ENCODE data around the gene RUSC2. TPM values are rescaled to one million over a fixed set of nuclear protein-coding genes. Genes with fewer than 3 reads are reported as not detected.

The RUSC2 gene
- total and polyA plus RNA-seq, 2 of the 13 experiments (the other 11 are each of a cell fraction or from before 2014, with no cell fraction given) = 2.8 to 3.3 TPM

DNA sequence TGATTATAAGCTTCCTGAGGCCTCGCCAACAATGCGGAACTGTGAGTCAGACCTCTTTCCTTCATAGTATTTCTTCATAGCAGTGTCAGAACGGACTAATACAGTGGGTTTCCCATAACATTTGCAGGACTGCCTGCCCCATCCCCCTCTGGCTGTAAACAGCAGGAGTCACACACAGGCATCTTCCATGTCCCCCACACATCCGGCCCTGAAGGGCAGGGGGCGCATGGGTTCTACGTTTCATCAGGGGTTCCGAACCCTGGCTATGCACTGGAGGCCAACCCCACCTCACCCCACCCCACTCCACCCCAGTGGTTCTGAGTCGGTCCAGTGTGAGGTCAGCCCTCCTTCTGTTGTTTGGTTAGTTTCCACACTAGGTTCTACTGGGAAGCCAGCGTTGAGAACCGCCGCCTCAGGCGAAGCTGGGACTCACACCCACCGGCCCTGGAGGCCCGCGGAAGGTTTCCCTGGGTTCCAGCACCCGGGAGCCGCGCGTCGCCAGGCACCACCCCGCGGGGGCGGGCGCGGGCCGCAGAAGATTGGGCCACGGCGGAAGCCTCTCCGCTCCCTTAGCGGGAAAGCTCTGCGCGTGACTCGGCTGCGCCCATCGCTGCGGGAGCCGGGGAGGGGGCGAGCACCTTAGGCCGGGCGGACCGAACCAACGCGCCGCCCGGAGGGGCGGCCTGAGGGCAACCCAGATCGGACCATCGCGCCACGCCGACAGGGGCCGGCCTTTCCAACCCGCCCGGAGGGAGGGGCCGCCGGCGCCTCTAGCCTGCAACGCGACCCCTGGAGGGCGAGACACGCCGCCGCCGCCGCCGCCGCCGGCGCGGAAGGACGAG is at the start of gene RUSC2 (continued):
- TF ChIP-seq ZZZ3 (CRISPR knock-in tag; IDR thresholded peaks at IDR 0.05; ENCODE audit: borderline replicate concordance) = 0 out of 2 replicates have a peak, but pooled peaks have one; percentile 44
- TF ChIP-seq ZMYM3 (CRISPR knock-in tag; IDR thresholded peaks at IDR 0.05) = no peak; the same call in 1 of the 2 replicates
- 0 out of 2 replicates have a peak, but pooled peaks have one; percentile 21 for TF ChIP-seq SAFB2 (CRISPR knock-in tag; IDR thresholded peaks at IDR 0.05; ENCODE audit: borderline replicate concordance, low read depth)
- peak; percentile 77; the same call in 1 of the 2 replicates for TF ChIP-seq ZNF749 (CRISPR knock-in tag; IDR thresholded peaks at IDR 0.05; ENCODE audit: borderline replicate concordance)
- peak; percentile 84 for TF ChIP-seq ZFY (CRISPR knock-in tag; IDR thresholded peaks at IDR 0.05)
- TF ChIP-seq, protein P1, sequence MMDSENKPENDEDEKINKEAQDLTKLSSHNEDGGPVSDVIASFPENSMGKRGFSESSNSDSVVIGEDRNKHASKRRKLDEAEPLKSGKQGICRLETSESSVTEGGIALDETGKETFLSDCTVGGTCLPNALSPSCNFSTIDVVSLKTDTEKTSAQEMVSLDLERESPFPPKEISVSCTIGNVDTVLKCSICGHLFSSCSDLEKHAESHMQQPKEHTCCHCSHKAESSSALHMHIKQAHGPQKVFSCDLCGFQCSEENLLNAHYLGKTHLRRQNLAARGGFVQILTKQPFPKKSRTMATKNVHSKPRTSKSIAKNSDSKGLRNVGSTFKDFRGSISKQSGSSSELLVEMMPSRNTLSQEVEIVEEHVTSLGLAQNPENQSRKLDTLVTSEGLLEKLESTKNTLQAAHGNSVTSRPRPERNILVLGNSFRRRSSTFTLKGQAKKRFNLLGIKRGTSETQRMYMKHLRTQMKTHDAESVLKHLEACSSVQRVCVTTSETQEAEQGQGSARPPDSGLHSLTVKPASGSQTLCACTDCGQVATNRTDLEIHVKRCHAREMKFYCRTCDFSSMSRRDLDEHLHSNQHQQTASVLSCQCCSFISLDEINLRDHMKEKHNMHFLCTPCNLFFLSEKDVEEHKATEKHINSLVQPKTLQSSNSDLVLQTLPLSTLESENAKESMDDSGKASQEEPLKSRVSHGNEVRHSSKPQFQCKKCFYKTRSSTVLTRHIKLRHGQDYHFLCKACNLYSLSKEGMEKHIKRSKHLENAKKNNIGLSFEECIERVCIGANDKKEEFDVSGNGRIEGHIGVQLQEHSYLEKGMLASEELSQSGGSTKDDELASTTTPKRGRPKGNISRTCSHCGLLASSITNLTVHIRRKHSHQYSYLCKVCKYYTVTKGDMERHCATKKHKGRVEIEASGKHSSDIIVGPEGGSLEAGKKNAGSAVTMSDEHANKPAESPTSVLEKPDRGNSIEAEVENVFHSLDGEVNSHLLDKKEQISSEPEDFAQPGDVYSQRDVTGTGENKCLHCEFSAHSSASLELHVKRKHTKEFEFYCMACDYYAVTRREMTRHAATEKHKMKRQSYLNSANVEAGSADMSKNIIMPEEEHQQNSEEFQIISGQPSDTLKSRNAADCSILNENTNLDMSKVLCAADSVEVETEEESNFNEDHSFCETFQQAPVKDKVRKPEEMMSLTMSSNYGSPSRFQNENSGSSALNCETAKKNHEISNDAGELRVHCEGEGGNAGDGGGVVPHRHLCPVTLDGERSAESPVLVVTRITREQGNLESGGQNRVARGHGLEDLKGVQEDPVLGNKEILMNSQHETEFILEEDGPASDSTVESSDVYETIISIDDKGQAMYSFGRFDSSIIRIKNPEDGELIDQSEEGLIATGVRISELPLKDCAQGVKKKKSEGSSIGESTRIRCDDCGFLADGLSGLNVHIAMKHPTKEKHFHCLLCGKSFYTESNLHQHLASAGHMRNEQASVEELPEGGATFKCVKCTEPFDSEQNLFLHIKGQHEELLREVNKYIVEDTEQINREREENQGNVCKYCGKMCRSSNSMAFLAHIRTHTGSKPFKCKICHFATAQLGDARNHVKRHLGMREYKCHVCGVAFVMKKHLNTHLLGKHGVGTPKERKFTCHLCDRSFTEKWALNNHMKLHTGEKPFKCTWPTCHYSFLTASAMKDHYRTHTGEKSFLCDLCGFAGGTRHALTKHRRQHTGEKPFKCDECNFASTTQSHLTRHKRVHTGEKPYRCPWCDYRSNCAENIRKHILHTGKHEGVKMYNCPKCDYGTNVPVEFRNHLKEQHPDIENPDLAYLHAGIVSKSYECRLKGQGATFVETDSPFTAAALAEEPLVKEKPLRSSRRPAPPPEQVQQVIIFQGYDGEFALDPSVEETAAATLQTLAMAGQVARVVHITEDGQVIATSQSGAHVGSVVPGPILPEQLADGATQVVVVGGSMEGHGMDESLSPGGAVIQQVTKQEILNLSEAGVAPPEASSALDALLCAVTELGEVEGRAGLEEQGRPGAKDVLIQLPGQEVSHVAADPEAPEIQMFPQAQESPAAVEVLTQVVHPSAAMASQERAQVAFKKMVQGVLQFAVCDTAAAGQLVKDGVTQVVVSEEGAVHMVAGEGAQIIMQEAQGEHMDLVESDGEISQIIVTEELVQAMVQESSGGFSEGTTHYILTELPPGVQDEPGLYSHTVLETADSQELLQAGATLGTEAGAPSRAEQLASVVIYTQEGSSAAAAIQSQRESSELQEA (CRISPR knock-in tag; IDR thresholded peaks at IDR 0.05; ENCODE audit: not compliant biosample characterization) = peak; percentile 51
- TF ChIP-seq, protein P2, sequence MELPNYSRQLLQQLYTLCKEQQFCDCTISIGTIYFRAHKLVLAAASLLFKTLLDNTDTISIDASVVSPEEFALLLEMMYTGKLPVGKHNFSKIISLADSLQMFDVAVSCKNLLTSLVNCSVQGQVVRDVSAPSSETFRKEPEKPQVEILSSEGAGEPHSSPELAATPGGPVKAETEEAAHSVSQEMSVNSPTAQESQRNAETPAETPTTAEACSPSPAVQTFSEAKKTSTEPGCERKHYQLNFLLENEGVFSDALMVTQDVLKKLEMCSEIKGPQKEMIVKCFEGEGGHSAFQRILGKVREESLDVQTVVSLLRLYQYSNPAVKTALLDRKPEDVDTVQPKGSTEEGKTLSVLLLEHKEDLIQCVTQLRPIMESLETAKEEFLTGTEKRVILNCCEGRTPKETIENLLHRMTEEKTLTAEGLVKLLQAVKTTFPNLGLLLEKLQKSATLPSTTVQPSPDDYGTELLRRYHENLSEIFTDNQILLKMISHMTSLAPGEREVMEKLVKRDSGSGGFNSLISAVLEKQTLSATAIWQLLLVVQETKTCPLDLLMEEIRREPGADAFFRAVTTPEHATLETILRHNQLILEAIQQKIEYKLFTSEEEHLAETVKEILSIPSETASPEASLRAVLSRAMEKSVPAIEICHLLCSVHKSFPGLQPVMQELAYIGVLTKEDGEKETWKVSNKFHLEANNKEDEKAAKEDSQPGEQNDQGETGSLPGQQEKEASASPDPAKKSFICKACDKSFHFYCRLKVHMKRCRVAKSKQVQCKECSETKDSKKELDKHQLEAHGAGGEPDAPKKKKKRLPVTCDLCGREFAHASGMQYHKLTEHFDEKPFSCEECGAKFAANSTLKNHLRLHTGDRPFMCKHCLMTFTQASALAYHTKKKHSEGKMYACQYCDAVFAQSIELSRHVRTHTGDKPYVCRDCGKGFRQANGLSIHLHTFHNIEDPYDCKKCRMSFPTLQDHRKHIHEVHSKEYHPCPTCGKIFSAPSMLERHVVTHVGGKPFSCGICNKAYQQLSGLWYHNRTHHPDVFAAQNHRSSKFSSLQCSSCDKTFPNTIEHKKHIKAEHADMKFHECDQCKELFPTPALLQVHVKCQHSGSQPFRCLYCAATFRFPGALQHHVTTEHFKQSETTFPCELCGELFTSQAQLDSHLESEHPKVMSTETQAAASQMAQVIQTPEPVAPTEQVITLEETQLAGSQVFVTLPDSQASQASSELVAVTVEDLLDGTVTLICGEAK (IDR thresholded peaks at IDR 0.05) = no peak
- TF ChIP-seq, protein P2 (CRISPR knock-in tag; IDR thresholded peaks at IDR 0.05) = peak; percentile 65; the same call in 1 of the 2 replicates
